Stimulated activated CD4-positive, alpha-beta T cell treated with anti-CD3 and anti-CD28 coated beads, TNF-alpha, amount 100 ng/mL, for 48 hours (primary cell): Measurements from ENCODE around the gene IL37.
"Not testable (repeated sequence)": the region's sequence is repeated elsewhere in the genome, so short reads cannot be mapped to it uniquely, and the experiment has no call there.

Experiments
- DNase-seq, 3 donors: peaks; one replicate each; pipeline ENCODE4 v3.0.0-alpha.2; 2020; ENCODE audit warnings: low read depth in 3 of 3

The IL37 gene

DNA sequence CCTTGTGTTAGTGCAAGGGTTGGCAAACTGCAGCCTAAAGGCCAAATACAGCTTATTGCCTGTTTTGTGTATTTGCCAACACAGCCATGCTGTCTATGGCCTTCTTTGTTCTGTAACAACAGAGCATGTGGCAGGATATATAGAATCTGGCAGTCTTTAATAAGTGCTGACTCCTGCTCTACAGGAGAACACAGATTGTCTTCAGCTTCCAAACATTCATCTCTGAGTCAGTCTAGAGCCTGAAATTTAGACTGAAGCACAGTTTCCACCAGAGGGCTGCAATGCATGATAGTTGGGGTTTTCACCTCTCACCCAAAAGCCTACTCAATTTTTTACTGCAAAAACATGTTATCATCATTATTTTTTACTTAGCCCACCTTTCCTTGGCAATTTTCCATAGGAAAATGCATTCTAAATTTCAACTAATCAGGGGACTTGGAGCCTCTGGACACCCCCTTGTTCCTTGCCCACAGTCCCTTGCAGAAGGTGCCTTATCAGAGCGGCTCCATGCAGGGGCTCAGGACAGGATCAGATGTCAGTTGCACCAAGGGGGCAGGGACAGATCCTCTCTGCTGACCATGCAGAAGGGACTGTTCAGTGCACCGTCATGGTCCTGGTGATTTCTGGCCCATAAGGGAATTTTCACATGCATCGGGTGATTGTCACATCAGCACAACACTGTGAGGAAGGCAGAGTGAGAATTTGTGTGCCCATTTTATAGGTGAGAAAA, 12.4 kb downstream of the IL37 start:
- no peak for DNase-seq

DNA sequence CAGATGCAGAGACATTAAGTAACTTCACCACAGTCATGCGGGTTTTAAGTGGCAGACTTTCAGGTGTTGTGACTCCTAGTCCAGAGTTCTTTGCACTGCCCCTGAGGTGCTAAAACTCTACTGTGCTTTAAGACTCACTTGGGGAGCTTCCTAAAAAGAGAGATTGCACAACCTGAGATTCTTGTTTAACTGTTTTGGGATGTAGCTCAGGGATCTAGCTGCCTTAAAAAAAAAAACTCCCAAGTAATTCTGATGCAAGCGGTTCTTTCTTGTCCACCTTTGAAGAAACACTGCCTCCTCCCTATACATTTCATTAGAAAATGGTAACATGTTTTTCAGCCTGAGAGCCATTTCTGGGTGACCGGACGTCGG, 13.0 kb downstream of the IL37 start:
- no peak for DNase-seq

DNA sequence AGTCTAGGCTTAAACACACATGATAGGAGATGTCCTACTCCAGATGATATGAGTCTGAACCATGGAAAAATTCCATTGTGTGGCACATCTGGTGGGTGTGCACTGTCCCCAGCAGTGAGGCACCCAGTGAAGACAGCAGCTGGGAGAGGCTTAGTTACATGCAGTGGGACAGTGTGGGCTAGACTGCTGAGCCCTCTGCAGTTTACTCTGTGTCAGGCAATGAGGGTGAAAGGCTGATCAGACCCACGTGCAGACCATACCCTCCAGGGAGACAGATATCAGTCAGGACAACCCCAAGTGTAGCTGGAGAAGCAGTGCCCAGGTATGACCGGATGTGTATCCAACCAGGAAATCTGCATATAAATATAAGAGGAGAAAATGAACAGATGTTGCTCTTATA, 13.4 kb downstream of the IL37 start:
- DNase-seq = no peak

DNA sequence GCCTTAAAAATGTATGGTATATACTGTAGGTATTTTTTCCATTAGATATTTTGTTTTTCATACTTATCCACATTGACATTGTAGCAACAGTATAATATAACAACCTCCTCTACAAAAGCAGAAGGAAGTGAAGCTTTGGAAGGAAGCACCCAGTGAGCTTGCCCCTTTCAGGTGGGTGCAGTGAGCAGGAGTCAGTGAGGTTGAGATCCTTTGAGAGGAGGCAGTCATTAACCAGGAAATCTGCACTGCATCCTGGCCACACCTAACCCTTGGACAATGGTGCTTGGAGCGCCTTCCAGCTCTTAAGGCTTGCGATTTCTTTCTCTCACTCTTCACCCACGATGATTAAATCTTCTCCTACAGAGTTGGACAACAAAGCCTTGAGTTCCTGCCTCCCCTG, 13.9 kb downstream of the IL37 start:
- no peak for DNase-seq

DNA sequence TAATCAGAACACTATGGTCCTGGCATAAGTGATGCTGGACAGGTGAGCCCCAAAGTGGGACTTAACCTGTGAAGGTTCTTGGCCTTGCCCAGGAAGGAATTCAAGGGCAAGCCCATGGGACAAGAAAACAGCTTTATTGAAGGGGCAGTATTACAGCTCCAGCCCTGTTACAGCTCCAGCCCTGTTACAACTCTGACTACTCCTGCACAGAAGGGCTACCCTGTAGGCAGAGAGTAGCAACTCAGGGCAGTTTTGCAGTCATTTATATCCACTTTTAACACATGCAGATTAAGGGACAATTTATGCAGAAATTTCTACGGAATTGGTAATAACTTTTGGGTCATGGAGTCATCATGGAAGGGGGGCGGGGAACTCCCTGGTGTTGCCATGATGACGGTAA, 15.7 kb downstream of the IL37 start:
- no peak for DNase-seq

DNA sequence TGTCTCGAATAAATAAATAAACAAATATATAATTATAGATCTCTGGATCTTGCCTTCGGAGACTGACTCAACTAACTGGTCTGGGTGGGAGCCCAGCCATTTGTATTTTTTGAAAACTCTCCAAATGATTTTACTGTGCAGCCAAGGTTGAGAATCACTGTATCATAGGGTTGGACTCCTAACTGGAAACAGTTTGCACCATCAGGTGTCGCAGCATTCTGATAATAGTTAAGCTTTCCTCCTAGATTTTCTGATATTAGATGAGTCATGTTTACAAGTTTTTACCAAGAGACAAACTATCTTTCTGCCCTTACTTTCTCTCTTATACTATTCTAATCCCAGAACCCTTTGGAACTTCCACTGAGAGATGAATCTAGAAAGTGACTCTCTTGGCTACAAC, 16.8 kb downstream of the IL37 start:
- no peak for DNase-seq

DNA sequence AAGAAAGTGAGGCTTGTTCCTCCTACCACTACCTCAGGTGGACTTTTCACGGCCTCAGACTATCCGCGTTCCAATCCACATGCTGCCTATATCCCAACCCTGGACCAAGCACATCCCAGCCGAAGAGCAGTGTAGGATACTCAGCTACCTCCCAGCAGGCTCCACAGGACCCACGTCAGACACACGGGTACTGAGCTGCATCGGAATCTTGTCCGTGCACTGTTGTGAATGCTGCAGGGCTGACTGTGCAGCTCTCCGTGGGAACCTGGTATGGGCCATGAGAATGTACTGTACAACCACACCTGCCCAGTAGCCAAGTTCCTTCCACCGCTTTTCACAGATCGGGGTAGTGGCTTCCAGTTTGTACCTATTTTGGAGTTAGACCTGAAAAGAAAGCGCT, 22.3 kb downstream of the IL37 start:
- no peak for DNase-seq

DNA sequence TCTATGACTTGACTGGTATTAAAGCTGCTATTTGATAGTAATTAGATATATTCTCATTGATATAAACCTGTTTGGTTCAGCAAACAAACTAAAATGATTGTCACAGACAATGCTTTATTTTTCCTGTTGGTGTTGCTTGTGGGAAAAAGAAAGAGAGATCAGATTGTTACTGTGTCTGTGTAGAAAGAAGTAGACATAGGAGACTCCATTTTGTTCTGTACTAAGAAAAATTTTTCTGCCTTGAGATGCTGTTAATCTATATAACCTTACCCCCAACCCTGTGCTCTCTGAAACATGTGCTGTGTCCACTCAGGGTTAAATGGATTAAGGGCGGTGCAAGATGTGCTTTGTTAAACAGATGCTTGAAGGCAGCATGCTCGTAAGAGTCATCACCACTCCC, 23.2 kb downstream of the IL37 start:
- DNase-seq = not testable (repeated sequence)

DNA sequence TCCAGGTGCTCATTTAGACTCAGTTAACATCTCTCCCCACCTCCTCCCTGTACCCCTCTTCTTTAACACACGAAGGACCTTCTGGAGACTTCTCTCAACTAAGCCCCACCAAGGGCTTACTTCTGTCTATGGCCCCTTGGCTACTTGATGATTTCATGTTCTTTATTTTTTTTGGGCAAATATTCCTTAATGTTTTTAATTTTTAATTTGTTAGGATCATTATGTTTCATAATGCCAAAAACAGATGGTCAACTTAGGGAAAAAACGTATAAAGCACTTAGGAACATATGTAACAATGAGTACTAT, 25.9 kb downstream of the IL37 start:
- no peak for DNase-seq

DNA sequence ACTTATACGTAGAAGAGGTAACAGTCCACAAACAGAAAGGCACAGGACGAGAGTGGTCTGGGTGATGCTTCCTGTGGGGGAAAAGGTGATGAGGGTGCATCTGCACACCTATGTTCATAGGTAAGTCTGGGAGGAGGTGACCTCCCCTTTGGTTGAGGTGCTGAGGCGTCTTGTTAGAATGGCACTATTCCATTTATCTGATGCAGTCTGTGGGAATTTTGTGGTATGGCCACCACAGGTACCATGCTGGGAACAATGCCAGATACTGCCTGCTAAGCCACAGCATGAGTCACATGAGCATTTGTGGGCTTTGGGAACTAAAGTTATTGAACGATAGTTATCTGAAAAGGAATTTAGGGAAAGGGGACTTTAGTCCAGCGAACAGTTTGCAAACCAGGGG, 27.9 kb downstream of the IL37 start:
- DNase-seq = no peak

DNA sequence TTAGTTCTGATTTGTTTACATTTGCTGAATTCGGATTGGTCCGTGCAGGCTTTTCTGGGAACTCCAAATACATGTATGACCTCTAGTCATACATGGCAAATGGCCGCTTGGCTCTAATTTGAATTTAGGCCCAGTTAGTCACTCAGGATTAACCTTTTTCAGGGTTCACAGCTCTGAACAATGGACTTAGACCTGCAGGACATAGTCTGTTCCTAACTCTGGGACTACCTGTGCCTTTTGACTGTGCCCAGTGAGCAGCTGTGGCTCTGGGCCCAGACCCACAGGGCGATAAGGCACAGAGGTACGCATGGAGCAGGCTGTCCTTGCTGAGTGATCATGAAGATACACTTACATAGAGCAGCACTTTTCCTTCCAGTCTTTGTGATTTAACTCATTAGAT, 28.5 kb downstream of the IL37 start:
- DNase-seq = no peak

DNA sequence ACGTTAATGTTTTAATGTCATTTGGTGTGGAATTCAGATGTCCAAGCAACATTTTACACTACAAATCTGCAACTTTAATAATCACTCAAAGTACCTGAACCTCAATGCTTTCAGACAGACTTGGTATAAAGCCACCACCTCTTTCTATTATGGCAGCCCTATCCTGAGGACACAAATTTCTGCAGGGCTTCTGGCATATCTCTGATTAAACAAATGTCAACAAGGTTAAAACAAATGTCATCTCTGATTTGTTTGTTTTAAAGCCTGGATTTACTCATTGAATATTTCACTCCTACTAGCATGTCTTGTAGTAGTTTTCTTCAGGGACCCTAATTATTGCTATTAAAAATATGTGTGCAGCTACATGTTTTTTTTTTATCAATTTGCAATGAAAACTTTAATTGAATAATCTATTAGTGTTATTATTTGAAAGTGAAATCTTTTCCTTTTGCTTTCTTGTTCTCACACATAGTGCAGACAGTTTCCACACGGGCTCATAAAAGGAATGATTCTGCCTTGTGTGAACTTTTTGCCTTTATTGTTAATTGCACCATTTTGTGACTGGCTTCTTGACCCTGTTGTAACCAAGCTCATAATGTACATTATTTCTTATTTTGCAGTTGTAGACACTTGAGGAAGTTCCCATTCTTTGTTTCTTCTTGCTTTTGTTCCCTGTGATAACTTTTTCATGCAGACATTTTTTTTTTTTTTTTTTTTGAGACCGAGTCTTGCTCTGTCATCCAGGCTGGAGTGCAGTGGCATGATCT, 30.1 kb downstream of the IL37 start:
- DNase-seq = no peak

DNA sequence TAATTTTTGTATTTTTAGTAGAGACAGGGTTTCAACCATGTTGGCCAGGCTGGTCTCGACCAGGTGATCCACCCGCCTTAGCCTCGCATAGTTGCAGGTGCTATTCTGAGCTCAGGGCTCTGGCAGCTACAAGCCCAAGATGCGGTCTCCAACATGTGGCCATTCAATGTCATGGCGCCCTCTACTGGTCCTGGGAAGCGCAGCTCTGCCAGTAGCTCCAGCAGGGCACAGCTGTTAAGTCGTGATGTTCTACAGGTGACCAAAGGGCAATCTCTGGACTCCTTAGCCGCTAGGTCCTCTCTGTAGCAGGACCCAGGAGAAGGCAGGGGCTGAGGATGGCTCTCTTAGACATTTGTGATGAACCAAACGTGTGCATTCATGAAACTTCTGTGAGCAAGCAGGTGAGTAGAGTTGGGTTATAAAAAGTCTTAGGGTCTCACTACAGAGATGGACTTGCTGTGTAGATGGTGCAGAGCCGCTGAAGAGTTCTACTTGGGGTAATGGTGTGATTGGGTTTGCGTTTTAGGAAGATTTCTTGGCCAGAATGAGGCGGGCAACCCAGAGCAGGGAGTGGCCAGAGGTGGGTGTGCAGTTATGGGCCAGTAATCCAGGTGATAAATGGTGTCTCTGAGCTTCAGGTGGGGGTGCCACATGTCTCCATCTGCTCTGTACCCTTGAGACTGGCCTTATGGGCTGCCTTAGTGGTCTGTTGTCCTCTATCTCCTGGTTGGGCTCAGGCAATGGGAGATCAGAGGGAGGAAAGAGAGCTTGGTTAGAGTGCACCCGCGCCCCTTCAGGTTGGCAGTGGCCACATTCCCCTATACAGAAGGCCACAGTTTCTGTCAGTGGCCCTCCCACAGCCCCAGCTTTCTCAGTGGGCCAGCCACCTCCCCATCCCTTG, 31.0 kb downstream of the IL37 start:
- DNase-seq = peak; percentile 59 to 66 (median 59)

DNA sequence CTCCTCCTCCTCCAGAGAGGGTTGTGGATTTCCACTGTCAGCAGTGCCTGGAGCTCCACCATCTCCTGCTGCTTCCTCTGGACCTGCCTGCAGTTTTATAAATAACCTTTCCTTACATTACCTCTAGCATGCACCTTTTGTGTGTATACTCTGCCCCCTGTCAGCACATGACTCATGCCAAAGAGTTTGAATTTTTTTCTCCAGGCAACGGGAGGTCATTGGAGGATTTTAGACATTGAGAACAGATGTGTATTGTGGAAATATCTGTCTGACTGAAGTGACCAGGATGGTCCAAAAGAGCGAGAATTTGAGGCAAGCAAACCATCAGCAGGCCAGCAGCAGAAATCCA, 31.7 kb downstream of the IL37 start:
- DNase-seq = no peak

DNA sequence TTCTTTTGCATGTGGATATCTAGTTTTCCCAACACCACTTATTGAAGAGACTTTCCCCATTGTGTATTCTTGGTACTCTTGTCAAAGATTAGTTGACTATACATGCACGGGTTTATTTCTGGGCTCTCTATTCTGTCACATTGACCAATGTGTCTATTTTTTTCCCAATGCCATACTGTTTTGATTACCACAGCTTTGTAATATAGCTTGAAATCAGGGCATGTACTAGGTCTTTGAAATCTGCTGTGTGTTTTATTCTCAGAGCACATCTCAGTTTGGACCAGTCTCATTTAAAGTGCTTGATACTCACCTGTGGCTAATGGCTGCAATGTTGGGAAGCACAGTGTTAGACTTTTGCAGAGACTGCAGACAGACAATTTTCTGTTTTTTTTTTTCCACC, 34.0 kb downstream of the IL37 start:
- no peak for DNase-seq

DNA sequence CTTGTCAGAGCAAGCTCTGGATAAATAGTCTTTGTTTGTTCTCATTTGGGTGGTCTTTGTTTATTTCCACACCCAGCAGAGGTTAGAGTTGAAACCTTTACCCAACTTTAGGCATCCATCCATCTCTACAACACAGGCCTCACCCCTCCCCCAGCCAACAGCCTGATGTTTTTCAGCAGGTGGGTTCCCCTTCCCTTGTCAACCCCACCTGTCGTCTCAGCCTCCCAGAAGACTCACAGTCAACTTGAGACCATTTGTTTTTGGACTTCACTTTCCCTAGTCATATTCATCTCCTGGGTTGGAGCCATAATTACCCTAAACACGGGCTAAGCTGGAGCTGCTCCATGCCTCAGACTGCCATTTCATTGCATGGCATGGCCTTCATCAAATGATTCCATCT, 35.1 kb downstream of the IL37 start:
- no peak for DNase-seq

DNA sequence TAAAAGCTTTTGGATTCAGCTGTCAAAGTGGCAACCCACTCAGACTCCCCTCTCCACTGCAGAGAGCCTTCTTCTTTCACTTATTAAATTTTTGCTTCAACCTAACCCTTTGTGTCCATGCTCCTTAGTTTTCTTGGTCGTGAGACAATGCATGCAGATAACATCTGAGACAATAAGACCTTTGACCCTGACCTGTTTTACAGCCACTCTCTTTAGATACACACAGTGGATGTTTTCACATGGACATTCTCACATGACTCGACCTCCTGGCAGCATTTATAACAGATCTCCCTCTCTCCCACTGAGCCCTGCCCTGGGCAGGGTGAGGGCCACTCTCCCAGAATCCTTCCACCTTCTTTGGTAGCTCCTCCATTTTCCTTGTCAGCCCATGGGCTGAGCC, 36.4 kb downstream of the IL37 start:
- no peak for DNase-seq

DNA sequence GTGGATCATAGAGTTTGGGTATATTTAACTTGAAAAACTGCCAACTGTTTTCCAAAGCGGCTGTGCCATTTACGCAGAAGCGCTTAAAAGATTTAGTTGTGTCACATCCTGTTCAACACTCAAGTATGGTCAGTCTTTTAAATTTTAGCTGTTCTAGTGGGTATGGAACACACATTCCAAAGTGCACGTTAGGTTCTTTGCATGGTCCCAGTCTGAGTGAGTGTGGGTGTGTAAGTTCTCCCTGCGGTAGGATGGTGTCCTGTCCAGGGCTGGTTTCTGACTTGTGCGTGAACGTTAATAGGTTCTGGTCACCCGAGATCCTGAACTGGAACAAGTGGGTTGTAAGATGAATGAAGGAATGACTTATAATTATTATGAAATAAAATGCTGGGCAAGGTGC, 38.5 kb downstream of the IL37 start:
- DNase-seq = no peak

DNA sequence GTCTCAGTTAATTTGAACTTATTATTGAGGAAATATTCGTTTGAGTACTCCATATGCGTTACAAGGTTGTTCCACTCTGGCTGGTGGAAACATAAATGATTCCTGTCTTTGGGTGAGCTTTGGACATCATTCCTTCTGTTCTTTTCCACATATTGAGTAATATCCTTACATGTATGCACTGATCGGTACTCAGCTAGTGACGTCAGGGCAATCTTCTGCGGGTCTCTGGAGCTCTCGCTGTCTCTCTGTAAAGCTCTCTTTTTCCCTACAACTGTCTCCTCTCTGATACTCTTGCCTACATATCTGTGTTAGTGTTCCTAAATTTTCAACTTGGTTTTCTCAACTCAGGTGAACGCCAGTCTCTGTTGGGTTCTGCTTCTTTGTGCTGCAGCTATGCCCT, 43.4 kb downstream of the IL37 start:
- no peak for DNase-seq

DNA sequence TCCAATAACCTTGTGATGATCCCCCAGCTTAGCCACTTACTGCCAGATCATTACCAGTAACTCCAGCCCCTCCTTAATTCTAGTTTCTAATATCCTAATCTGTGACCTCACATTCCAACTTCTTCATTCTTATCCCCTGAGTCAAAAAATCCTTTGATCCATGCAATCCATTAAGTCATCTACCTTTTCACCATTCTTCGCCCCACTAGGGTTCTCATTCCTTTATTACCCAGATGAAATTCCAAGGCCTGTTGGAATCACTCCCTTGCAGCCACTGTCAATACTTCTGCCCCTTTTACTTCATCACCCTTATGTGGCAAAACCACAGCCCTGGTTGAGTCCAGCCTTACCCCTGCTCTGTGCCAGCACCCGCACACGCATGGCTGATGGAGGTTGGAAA, 46.5 kb downstream of the IL37 start:
- DNase-seq = no peak

DNA sequence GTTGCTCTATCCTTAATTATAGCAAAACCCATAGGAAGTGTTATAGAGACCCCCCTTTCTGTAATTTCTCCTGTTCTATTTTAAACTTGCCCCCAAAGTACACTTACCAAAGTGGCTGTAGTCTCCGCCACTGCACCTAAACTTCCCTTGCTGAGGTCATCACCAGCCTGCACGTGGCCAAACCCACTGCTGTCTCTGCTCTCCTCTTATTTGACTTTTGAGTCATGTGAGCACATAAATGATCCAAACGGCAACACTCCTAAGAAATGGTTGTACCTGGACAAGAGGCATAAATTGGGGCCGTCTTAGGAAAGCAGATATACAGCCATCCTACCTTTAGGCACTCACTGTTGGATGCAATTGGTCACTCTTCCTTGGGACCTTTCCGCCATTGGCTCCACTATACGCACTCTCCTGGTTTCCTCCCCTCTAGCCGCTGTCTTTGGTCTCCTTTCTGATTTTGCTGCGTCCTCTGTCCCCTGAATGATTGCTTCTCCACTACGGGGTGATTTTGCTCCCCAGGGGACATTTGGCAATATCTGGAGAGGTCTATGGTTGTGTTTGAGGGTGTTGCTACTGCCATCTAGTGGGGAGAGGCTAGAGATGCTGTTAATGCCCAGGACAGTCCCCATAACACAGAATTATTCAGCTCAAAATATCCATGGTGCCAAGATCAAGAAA, 47.6 kb downstream of the IL37 start:
- DNase-seq = peak in 2 of 3 donors; percentile 5 to 13

DNA sequence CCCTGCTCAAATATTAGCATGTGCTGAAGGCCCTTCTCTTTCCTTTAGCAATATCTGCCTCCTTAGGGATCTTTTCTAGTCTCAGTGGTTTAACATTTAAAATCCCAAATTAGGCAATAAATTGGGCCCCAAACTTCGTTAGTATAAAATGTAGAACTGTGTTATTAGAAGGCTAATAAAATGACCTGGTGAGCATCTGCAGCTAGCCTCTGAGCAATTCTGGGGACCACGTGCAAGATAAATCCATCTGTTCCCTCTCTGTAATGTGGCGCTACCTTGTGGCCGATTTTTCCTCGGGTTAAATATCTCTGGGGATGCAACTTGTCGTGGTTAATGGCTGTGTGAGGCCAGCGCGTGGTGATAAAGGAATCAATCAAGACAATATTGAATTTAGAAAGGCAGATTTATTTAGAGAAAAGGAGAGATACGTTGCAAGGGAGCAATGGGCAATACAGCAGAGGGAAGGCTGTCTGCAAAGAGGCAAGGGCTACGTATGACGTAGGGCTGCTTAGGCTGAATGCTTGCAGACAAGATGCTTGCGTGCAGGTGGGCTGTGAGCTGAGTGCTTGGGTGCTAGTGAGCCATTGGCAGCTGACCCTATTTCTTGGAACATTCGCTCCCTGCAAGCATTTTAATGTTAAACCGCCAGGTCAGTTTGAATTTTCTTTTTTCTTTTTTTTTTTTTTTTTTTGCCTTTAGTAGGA, 48.3 kb downstream of the IL37 start:
- DNase-seq = no peak
